SK-N-SH (cell line): ENCODE results near the gene EEFSEC. TPM values are rescaled to one million over a fixed set of nuclear protein-coding genes. Genes with fewer than 3 reads are reported as not detected.

Experiments used
- CTCF ChIA-PET: fragments of 300-600, 350-600 bp; formaldehyde crosslinking; extraction: SDS; loops from one replicate; lab custom pipeline; 2021; lab: Yijun Ruan, JAX
- POLR2A ChIA-PET: fragments of 350-600 bp; sonication (Branson Sonifier 250); formaldehyde crosslinking; extraction: SDS; loops from one replicate; lab custom pipeline; 2020; ENCODE audit warnings: antibody characterized with exemption, inconsistent platforms; lab: Yijun Ruan, JAX
- DNase-seq: peaks from one replicate; pipeline ENCODE4 v3.0.0; 2012
- H2AFZ ChIP-seq: fragments of 200-600 bp; sonication (generic); 2 replicates; pipeline ENCODE4 v1.8.1; 2016; ENCODE audit warnings: antibody characterized with exemption, mild to moderate bottlenecking, low read depth
- H3F3A ChIP-seq: fragments of 200-600 bp; sonication (generic); replicated peaks from 2 replicates; pipeline ENCODE3; 2016; ENCODE audit warnings: antibody characterized with exemption, mild to moderate bottlenecking; ENCODE audit not compliant: insufficient read depth
- H3K27ac ChIP-seq, 2 experiments: fragments of 200-500 bp in 1 of 2; fragments of 200-600 bp in 1 of 2; sonication (Bioruptor generic) in 1 of 2; sonication (generic), shearing (Covaris generic) in 1 of 2; 2 replicates each; pipeline versions ENCODE4 v1.5.1 to v1.6.1; 2014 to 2016; ENCODE audit warnings: low read depth in 2 of 2, inconsistent platforms in 1 of 2, low read length in 1 of 2, mild to moderate bottlenecking in 1 of 2, mixed read lengths in 1 of 2
- H3K27me3 ChIP-seq: fragments of 200-600 bp; sonication (generic), shearing (Covaris generic); 2 replicates; pipeline ENCODE4 v1.6.1; 2016; ENCODE audit warnings: mixed run types; ENCODE audit not compliant: insufficient read depth
- H3K36me3 ChIP-seq, 2 experiments: fragments of 200-500 bp in 1 of 2; fragments of 200-600 bp in 1 of 2; sonication (Bioruptor generic) in 1 of 2; sonication (generic) in 1 of 2; replicated peaks in 1 of 2; 2 replicates each; pipeline versions ENCODE3 to v1.5.1; 2014 to 2016; ENCODE audit warnings: low read length in 1 of 2, mild to moderate bottlenecking in 1 of 2; ENCODE audit not compliant: insufficient read depth in 2 of 2, control insufficient read depth in 1 of 2
- H3K4me1 ChIP-seq, 2 experiments: fragments of 200-500 bp in 1 of 2; fragments of 200-600 bp in 1 of 2; sonication (Bioruptor generic) in 1 of 2; sonication (generic), shearing (Covaris generic) in 1 of 2; 2 replicates each; pipeline versions ENCODE4 v1.5.1 to v1.6.1; 2014 to 2016; ENCODE audit warnings: low read depth in 1 of 2, low read length in 1 of 2, mixed run types in 1 of 2; ENCODE audit not compliant: insufficient read depth in 2 of 2, control insufficient read depth in 1 of 2
- H3K4me2 ChIP-seq: fragments of 200-600 bp; sonication (generic), shearing (Covaris generic); 2 replicates; pipeline ENCODE4 v1.6.1; 2017; ENCODE audit warnings: mixed run types
- H3K4me3 ChIP-seq, 2 experiments: fragments of 200-500 bp in 1 of 2; fragments of 200-600 bp in 1 of 2; sonication (Bioruptor generic) in 1 of 2; sonication (generic), shearing (Covaris generic) in 1 of 2; 2 replicates each; pipeline versions ENCODE4 v1.5.1 to v1.8.1; 2014 to 2016; ENCODE audit warnings: low read depth in 2 of 2, inconsistent platforms in 1 of 2, low read length in 1 of 2, mild to moderate bottlenecking in 1 of 2, mixed read lengths in 1 of 2, moderate library complexity in 1 of 2
- H3K79me2 ChIP-seq: fragments of 200-600 bp; sonication (generic); 2 replicates; pipeline ENCODE4 v1.8.1; 2017; ENCODE audit warnings: mild to moderate bottlenecking; ENCODE audit not compliant: insufficient read depth
- H3K9ac ChIP-seq: fragments of 200-600 bp; sonication (generic); 2 replicates; pipeline ENCODE4 v1.6.1; 2017; ENCODE audit warnings: mixed run types
- H3K9me2 ChIP-seq: fragments of 200-600 bp; sonication (generic); 2 replicates; pipeline ENCODE4 v1.6.1; 2017; ENCODE audit warnings: mixed run types
- H3K9me3 ChIP-seq: fragments of 200-600 bp; sonication (generic); 2 replicates; pipeline ENCODE4 v1.6.1; 2017; ENCODE audit warnings: mixed run types, mild to moderate bottlenecking, moderate library complexity
- H4K20me1 ChIP-seq: fragments of 200-600 bp; sonication (generic); 2 replicates; pipeline ENCODE4 v1.6.1; 2017; ENCODE audit warnings: mild to moderate bottlenecking, mixed run types; ENCODE audit not compliant: insufficient read depth
- CHD2 ChIP-seq: fragments of 150-350 bp; IDR thresholded peaks from 2 replicates; pipeline ENCODE4 v1.6.1; 2018; ENCODE audit warnings: low read length; ENCODE audit not compliant: partially characterized antibody
- ELF1 ChIP-seq: IDR thresholded peaks from 2 replicates; pipeline ENCODE4 v1.4.0; 2012
- FOSL2 ChIP-seq: IDR thresholded peaks from 2 replicates; pipeline ENCODE4 v1.4.0; 2012; ENCODE audit warnings: low read depth, mild to moderate bottlenecking, moderate library complexity, borderline replicate concordance
- FOXJ3 ChIP-seq: sonication (generic); formaldehyde crosslinking; IDR thresholded peaks from 2 replicates; pipeline ENCODE4 v1.5.1; 2020; ENCODE audit warnings: mild to moderate bottlenecking, missing genetic modification reagents
- FOXM1 ChIP-seq: IDR thresholded peaks from 2 replicates; pipeline ENCODE4 v1.4.0; 2012; ENCODE audit warnings: low read depth, mild to moderate bottlenecking
- GABPA ChIP-seq: IDR thresholded peaks from 2 replicates; pipeline ENCODE4 v1.4.0; 2012; ENCODE audit warnings: low read depth, mild to moderate bottlenecking
- MEF2A ChIP-seq: IDR thresholded peaks from 2 replicates; pipeline ENCODE4 v1.4.0; 2012; ENCODE audit warnings: low read depth, borderline replicate concordance
- NRF1 ChIP-seq: IDR thresholded peaks from 2 replicates; pipeline ENCODE4 v1.6.1; 2012; ENCODE audit warnings: low read depth, mild to moderate bottlenecking, low read length
- RCOR1 ChIP-seq: fragments of 150-350 bp; IDR thresholded peaks from 2 replicates; pipeline ENCODE4 v1.6.1; 2017; ENCODE audit warnings: antibody characterized with exemption, low read length
- RXRA ChIP-seq: IDR thresholded peaks from 2 replicates; pipeline ENCODE4 v1.4.0; 2012; ENCODE audit warnings: low read depth, mild to moderate bottlenecking, borderline replicate concordance
- SIN3A ChIP-seq: IDR thresholded peaks from 2 replicates; pipeline ENCODE4 v1.6.1; 2012; ENCODE audit warnings: low read depth, mild to moderate bottlenecking, low read length, moderate library complexity, borderline replicate concordance
- SMC3 ChIP-seq: IDR thresholded peaks from 2 replicates; pipeline ENCODE4 v1.6.1; 2012; ENCODE audit warnings: low read depth, low read length, improper control_type of control experiment
- TEAD4 ChIP-seq: IDR thresholded peaks from 2 replicates; pipeline ENCODE4 v1.4.0; 2012; ENCODE audit warnings: mild to moderate bottlenecking, borderline replicate concordance; ENCODE audit not compliant: insufficient read depth
- WGBS: methylation state at CpG from one replicate; pipeline ENCODE4 v1.1.6; 2017; ENCODE audit warnings: low lambda C conversion rate; 5-methylcytosine and 5-hydroxymethylcytosine counted together
- polyA plus RNA-seq, 3 experiments: library from polyadenylated mRNA; depleted of rRNA; stranded (reverse); fragments of >200 nt; gene quantifications; 2 replicates each; pipeline ENCODE4 v1.2.3, GENCODE V29; 2012
- TF ChIP-seq, protein P1 (sequence below): IDR thresholded peaks from 2 replicates; pipeline ENCODE4 v1.6.1; 2012; ENCODE audit warnings: mild to moderate bottlenecking, low read depth, low read length, moderate library complexity
- TF ChIP-seq, protein P2 (sequence below): IDR thresholded peaks from 2 replicates; pipeline ENCODE4 v1.4.0; 2012; ENCODE audit warnings: low read depth, borderline replicate concordance
- TF ChIP-seq, protein P3 (sequence below): IDR thresholded peaks from 2 replicates; pipeline ENCODE4 v1.4.0; 2012; ENCODE audit warnings: low read depth, borderline replicate concordance

The EEFSEC gene
- polyA plus RNA-seq, 1 of the 3 experiments (the other 2 are of a cell fraction), result 12.4 TPM

DNA sequence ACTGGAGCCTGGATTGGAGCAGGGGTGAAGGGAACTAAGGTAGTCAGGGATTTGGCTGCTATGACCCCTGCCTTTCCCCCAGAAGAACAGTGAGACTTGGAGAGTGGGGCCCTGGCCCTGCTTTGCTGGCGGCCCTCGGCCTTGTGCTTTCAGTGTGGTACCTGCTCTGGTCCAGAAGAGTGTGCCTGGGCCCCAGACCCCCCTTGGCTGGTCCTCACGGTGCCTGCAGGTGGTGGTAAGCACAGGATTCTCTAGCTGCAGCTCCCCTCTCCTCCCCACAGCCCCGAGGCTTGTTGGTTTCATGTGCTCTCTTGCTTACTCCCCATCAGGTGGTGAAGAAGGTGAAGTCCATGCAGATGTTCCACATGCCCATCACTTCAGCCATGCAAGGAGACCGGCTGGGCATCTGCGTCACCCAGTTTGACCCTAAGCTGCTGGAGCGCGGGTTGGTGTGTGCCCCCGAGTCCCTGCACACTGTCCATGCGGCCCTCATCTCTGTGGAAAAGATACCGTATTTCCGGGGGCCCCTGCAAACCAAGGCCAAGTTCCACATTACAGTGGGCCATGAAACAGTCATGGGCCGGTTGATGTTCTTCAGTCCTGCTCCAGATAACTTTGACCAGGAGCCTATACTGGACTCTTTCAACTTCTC, 187.7 kb downstream of the EEFSEC start (continued):
- no peak for TF ChIP-seq SMC3
- TF ChIP-seq, all 33 proteins: peak for 0

DNA sequence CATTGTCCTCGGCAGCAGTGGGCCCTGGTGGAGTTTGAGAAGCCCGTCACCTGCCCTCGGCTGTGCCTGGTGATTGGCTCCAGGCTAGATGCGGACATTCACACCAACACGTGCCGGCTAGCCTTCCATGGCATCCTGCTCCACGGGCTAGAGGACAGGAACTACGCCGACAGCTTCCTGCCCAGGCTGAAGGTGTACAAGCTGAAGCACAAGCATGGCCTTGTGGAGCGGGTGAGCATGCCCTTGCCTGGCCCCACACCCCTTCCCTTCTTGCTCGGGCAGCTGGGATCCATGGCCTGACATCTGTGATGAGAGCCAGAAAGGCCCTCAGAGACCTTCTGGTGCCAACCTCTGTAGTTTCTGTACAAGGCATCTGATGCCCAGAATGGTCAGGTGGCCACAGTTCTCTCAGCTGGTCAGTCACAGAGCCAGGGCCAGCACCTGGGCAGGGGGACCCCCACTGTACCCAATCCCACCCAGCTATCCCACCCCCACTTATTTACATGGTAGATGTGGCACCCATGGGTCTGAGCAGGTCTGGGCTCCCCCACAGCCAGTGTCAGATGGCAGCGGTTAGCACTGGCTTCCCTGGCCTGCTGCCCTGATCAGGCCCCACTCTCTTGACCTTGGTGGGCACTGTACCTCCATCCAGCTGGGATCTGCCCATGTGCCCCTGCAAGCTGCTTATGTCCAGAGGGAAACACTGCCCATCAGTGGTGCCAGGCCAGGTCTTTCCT, 188.5 kb downstream of the EEFSEC start:
- H3K4me2 ChIP-seq, result no peak overlapping the region
- DNase-seq, result no peak
- H3K9me2 ChIP-seq, result no peaks in the 10 kb centered on the region
- H2AFZ ChIP-seq, result no peak overlapping the region
- POLR2A ChIA-PET, result no interaction called here
- no peak overlapping the region for H3K9ac ChIP-seq
- no peaks in the 10 kb centered on the region for H3K79me2 ChIP-seq
- H3K27me3 ChIP-seq, result no peaks in the 10 kb centered on the region
- TF ChIP-seq FOSL2, result no peak
- no peak for TF ChIP-seq RXRA
- no peak for TF ChIP-seq CHD2
- no peak for TF ChIP-seq FOXM1
- no peak for TF ChIP-seq GABPA
- TF ChIP-seq NRF1, result no peak
- no peak for TF ChIP-seq MEF2A
- TF ChIP-seq, protein P1, sequence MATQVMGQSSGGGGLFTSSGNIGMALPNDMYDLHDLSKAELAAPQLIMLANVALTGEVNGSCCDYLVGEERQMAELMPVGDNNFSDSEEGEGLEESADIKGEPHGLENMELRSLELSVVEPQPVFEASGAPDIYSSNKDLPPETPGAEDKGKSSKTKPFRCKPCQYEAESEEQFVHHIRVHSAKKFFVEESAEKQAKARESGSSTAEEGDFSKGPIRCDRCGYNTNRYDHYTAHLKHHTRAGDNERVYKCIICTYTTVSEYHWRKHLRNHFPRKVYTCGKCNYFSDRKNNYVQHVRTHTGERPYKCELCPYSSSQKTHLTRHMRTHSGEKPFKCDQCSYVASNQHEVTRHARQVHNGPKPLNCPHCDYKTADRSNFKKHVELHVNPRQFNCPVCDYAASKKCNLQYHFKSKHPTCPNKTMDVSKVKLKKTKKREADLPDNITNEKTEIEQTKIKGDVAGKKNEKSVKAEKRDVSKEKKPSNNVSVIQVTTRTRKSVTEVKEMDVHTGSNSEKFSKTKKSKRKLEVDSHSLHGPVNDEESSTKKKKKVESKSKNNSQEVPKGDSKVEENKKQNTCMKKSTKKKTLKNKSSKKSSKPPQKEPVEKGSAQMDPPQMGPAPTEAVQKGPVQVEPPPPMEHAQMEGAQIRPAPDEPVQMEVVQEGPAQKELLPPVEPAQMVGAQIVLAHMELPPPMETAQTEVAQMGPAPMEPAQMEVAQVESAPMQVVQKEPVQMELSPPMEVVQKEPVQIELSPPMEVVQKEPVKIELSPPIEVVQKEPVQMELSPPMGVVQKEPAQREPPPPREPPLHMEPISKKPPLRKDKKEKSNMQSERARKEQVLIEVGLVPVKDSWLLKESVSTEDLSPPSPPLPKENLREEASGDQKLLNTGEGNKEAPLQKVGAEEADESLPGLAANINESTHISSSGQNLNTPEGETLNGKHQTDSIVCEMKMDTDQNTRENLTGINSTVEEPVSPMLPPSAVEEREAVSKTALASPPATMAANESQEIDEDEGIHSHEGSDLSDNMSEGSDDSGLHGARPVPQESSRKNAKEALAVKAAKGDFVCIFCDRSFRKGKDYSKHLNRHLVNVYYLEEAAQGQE, result no peak
- WGBS, result no CpG with 5 or more reads among the region's 12 CpGs
- H3K4me3 ChIP-seq, result no peak overlapping the region
- no peaks in the 10 kb centered on the region for H3K9me3 ChIP-seq
- H3K27ac ChIP-seq, result no peak overlapping the region; a peak in 1 of 4 replicates
- CTCF ChIA-PET, result interaction anchor here (0.7 to 1.1 kb wide), 3 partner anchors 124 to 219 kb away, joined by 3 read pairs; partner anchors contain the start of gene RUVBL1
- peaks cover 10 to 24% of the 10 kb centered on the region in 2 experiments; a peak in 3 of 4 replicates for H3K4me1 ChIP-seq
- H3F3A ChIP-seq, result peaks cover 3% of the 10 kb centered on the region
- H3K36me3 ChIP-seq, result peaks cover 0 to 3% of the 10 kb centered on the region in 2 experiments
- no peaks in the 10 kb centered on the region for H4K20me1 ChIP-seq

DNA sequence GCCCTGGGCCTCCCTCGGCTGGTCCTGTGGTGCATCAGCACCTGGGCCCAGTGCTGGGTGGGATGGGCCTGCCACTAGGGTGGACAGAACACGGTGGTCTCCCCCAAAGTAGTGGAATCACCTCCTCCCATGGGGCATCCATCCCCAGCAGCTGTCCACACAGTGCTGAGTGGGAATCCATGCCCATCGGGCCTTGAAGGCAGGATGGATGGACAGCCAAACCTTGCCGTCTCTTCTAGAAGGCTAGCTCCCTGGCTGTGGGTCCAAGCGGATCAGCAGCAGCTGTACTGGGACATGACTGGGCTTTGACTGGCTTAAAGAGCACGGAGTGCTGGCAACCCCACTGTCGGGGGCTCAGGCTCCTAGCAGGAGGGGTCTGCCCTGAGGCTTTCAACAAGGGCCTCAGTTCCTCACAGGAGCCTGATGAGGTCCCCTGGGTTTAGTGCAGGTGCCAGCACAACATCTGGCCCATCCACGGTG, 189.5 kb downstream of the EEFSEC start:
- DNase-seq, result no peak
- Histone ChIP-seq H4K20me1 (no peaks in the 10 kb centered on the region), H2AFZ (no peak overlapping the region), H3K36me3 (peaks cover 0 to under 1% of the 10 kb centered on the region in 2 experiments), H3K27me3 (no peaks in the 10 kb centered on the region), H3K4me1 (peaks cover 10 to 21% of the 10 kb centered on the region in 2 experiments; a peak in 3 of 4 replicates), H3K79me2 (no peaks in the 10 kb centered on the region), H3K9me2 (no peaks in the 10 kb centered on the region), H3K9me3 (no peaks in the 10 kb centered on the region), H3K27ac (no peak overlapping the region; a peak in 1 of 4 replicates), H3K9ac (no peak overlapping the region), H3F3A (peaks cover 8% of the 10 kb centered on the region), H3K4me2 (no peak overlapping the region), H3K4me3 (no peak overlapping the region)
- 98% methylated on average over 4 of the region's 8 CpGs for WGBS
- ChIA-PET POLR2A (no interaction called here), CTCF (interaction anchor here (1.0 kb wide), 1 partner anchor 172 kb away, joined by 3 read pairs; no protein-coding TSS in a partner anchor)
- no peak for TF ChIP-seq FOXJ3 (CRISPR knock-in tag)
- no peak for TF ChIP-seq ELF1
- no peak for TF ChIP-seq FOSL2
- TF ChIP-seq TEAD4, result no peak
- TF ChIP-seq SIN3A, result no peak
- TF ChIP-seq MEF2A, result no peak
- TF ChIP-seq FOXM1, result no peak
- TF ChIP-seq CHD2, result no peak
- TF ChIP-seq, protein P2, sequence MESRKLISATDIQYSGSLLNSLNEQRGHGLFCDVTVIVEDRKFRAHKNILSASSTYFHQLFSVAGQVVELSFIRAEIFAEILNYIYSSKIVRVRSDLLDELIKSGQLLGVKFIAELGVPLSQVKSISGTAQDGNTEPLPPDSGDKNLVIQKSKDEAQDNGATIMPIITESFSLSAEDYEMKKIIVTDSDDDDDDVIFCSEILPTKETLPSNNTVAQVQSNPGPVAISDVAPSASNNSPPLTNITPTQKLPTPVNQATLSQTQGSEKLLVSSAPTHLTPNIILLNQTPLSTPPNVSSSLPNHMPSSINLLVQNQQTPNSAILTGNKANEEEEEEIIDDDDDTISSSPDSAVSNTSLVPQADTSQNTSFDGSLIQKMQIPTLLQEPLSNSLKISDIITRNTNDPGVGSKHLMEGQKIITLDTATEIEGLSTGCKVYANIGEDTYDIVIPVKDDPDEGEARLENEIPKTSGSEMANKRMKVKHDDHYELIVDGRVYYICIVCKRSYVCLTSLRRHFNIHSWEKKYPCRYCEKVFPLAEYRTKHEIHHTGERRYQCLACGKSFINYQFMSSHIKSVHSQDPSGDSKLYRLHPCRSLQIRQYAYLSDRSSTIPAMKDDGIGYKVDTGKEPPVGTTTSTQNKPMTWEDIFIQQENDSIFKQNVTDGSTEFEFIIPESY, result no peak
- no peak for TF ChIP-seq RCOR1
- TF ChIP-seq, protein P3, sequence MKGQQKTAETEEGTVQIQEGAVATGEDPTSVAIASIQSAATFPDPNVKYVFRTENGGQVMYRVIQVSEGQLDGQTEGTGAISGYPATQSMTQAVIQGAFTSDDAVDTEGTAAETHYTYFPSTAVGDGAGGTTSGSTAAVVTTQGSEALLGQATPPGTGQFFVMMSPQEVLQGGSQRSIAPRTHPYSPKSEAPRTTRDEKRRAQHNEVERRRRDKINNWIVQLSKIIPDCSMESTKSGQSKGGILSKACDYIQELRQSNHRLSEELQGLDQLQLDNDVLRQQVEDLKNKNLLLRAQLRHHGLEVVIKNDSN, result no peak
